ENCODE results near the gene UPF2. TPM values are rescaled to one million over a fixed set of nuclear protein-coding genes. Genes with fewer than 3 reads are reported as not detected.
A peak's percentile ranks its signal among the peaks of the same experiment; 100 is the strongest.

Gene UPF2
- total and polyA plus RNA-seq, 2 of the 13 experiments (the other 11 are each of a cell fraction or from before 2014, with no cell fraction given), result 6.2 to 14.5 TPM

DNA sequence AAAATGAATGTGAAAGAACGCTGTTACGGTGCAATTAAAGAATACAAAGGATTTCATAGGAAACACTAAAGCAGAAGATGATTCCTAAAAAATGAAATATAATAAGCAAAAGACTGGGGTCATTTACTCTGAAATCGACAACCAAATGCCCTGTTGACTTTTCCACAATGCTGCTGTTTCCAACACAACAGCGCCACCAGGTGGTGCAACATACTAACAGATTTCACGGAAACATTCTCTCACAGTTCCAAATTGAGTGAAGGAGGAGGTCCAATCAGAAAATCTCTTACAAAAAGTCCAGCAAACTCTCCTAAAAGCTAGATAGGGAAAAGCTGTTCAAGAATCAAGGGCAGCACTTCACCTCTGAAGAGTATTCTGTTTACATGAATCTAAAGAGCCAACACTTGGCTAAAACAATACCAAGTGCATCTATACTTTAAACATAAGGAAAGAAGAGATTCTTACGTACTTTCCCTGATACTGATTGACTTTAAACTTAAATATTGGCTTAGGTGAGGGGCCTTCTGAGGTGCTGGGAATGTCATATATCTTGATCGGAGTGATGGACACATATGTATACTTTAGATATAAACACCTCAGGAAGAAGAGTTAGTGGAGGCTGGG is 55.9 kb downstream of the UPF2 start (continued):
- TF ChIP-seq, protein P1, sequence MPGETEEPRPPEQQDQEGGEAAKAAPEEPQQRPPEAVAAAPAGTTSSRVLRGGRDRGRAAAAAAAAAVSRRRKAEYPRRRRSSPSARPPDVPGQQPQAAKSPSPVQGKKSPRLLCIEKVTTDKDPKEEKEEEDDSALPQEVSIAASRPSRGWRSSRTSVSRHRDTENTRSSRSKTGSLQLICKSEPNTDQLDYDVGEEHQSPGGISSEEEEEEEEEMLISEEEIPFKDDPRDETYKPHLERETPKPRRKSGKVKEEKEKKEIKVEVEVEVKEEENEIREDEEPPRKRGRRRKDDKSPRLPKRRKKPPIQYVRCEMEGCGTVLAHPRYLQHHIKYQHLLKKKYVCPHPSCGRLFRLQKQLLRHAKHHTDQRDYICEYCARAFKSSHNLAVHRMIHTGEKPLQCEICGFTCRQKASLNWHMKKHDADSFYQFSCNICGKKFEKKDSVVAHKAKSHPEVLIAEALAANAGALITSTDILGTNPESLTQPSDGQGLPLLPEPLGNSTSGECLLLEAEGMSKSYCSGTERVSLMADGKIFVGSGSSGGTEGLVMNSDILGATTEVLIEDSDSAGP (CRISPR knock-in tag; IDR thresholded peaks at IDR 0.05; ENCODE audit: borderline replicate concordance), result no peak
- TF ChIP-seq ZNF776 (CRISPR knock-in tag; IDR thresholded peaks at IDR 0.05) (no peak), ZNF652 (CRISPR knock-in tag; IDR thresholded peaks at IDR 0.05; ENCODE audit: borderline replicate concordance, low read depth) (no peak), TP53 (CRISPR knock-in tag; conservative IDR thresholded peaks at IDR 0.05) (no peak), DNMT3B (CRISPR knock-in tag; conservative IDR thresholded peaks at IDR 0.05) (0 out of 2 replicates have a peak, but pooled peaks have one; percentile 49), CENPT (CRISPR knock-in tag; IDR thresholded peaks at IDR 0.05; ENCODE audit: low read depth) (no peak), SAFB2 (CRISPR knock-in tag; IDR thresholded peaks at IDR 0.05; ENCODE audit: borderline replicate concordance, low read depth) (no peak), WIZ (CRISPR knock-in tag; IDR thresholded peaks at IDR 0.05) (no peak), KAT8 (CRISPR knock-in tag; IDR thresholded peaks at IDR 0.05) (peak; percentile 66), MEIS1 (CRISPR knock-in tag; IDR thresholded peaks at IDR 0.05; ENCODE audit: borderline replicate concordance) (no peak), ZNF207 (IDR thresholded peaks at IDR 0.05; ENCODE audit: borderline replicate concordance) (no peak), PRMT3 (CRISPR knock-in tag; IDR thresholded peaks at IDR 0.05; ENCODE audit: borderline replicate concordance, low read depth) (no peak), ZNF468 (CRISPR knock-in tag; IDR thresholded peaks at IDR 0.05) (no peak), ZNF251 (CRISPR knock-in tag; IDR thresholded peaks at IDR 0.05) (no peak)
- TF ChIP-seq, protein P2, sequence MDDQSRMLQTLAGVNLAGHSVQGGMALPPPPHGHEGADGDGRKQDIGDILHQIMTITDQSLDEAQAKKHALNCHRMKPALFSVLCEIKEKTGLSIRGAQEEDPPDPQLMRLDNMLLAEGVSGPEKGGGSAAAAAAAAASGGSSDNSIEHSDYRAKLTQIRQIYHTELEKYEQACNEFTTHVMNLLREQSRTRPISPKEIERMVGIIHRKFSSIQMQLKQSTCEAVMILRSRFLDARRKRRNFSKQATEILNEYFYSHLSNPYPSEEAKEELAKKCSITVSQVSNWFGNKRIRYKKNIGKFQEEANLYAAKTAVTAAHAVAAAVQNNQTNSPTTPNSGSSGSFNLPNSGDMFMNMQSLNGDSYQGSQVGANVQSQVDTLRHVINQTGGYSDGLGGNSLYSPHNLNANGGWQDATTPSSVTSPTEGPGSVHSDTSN (CRISPR knock-in tag; IDR thresholded peaks at IDR 0.05; ENCODE audit: borderline replicate concordance), result no peak
- TF ChIP-seq, protein P3, sequence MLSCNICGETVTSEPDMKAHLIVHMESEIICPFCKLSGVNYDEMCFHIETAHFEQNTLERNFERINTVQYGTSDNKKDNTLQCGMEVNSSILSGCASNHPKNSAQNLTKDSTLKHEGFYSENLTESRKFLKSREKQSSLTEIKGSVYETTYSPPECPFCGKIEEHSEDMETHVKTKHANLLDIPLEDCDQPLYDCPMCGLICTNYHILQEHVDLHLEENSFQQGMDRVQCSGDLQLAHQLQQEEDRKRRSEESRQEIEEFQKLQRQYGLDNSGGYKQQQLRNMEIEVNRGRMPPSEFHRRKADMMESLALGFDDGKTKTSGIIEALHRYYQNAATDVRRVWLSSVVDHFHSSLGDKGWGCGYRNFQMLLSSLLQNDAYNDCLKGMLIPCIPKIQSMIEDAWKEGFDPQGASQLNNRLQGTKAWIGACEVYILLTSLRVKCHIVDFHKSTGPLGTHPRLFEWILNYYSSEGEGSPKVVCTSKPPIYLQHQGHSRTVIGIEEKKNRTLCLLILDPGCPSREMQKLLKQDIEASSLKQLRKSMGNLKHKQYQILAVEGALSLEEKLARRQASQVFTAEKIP (CRISPR knock-in tag; IDR thresholded peaks at IDR 0.05; ENCODE audit: borderline replicate concordance), result no peak
- TF ChIP-seq, protein P4, sequence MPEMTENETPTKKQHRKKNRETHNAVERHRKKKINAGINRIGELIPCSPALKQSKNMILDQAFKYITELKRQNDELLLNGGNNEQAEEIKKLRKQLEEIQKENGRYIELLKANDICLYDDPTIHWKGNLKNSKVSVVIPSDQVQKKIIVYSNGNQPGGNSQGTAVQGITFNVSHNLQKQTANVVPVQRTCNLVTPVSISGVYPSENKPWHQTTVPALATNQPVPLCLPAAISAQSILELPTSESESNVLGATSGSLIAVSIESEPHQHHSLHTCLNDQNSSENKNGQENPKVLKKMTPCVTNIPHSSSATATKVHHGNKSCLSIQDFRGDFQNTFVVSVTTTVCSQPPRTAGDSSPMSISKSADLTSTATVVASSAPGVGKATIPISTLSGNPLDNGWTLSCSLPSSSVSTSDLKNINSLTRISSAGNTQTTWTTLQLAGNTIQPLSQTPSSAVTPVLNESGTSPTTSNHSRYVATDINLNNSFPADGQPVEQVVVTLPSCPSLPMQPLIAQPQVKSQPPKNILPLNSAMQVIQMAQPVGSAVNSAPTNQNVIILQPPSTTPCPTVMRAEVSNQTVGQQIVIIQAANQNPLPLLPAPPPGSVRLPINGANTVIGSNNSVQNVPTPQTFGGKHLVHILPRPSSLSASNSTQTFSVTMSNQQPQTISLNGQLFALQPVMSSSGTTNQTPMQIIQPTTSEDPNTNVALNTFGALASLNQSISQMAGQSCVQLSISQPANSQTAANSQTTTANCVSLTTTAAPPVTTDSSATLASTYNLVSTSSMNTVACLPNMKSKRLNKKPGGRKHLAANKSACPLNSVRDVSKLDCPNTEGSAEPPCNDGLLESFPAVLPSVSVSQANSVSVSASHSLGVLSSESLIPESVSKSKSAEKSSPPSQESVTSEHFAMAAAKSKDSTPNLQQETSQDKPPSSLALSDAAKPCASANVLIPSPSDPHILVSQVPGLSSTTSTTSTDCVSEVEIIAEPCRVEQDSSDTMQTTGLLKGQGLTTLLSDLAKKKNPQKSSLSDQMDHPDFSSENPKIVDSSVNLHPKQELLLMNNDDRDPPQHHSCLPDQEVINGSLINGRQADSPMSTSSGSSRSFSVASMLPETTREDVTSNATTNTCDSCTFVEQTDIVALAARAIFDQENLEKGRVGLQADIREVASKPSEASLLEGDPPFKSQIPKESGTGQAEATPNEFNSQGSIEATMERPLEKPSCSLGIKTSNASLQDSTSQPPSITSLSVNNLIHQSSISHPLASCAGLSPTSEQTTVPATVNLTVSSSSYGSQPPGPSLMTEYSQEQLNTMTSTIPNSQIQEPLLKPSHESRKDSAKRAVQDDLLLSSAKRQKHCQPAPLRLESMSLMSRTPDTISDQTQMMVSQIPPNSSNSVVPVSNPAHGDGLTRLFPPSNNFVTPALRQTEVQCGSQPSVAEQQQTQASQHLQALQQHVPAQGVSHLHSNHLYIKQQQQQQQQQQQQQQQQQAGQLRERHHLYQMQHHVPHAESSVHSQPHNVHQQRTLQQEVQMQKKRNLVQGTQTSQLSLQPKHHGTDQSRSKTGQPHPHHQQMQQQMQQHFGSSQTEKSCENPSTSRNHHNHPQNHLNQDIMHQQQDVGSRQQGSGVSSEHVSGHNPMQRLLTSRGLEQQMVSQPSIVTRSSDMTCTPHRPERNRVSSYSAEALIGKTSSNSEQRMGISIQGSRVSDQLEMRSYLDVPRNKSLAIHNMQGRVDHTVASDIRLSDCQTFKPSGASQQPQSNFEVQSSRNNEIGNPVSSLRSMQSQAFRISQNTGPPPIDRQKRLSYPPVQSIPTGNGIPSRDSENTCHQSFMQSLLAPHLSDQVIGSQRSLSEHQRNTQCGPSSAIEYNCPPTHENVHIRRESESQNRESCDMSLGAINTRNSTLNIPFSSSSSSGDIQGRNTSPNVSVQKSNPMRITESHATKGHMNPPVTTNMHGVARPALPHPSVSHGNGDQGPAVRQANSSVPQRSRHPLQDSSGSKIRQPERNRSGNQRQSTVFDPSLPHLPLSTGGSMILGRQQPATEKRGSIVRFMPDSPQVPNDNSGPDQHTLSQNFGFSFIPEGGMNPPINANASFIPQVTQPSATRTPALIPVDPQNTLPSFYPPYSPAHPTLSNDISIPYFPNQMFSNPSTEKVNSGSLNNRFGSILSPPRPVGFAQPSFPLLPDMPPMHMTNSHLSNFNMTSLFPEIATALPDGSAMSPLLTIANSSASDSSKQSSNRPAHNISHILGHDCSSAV (CRISPR knock-in tag; IDR thresholded peaks at IDR 0.05; ENCODE audit: borderline replicate concordance), result no peak
